Neural cell (in vitro differentiated cells): Measurements from ENCODE around the gene MINDY4. TPM values are rescaled to one million over a fixed set of nuclear protein-coding genes. Genes with fewer than 3 reads are reported as not detected.

Source experiments
- H2AFZ ChIP-seq: fragments of 200-600, 300-800 bp; sonication (generic), shearing (Covaris generic); 2 replicates; pipeline ENCODE4 v1.6.0; 2014; ENCODE audit warnings: low read depth, mild to moderate bottlenecking, antibody characterized with exemption, low read length, moderate library complexity
- H3F3A ChIP-seq: fragments of 200-600 bp; shearing (Covaris generic); 2 replicates; pipeline ENCODE4 v1.6.1; 2016; ENCODE audit warnings: mild to moderate bottlenecking, moderate library complexity, mixed read lengths, antibody characterized with exemption, low read length; ENCODE audit not compliant: insufficient read depth, poor library complexity, severe bottlenecking
- H3K27ac ChIP-seq: fragments of 200-600, 300-800 bp; sonication (generic), shearing (Covaris generic); 2 replicates; pipeline ENCODE4 v1.5.1; 2014; ENCODE audit warnings: mild to moderate bottlenecking, low read length, moderate library complexity
- H3K27me3 ChIP-seq: fragments of 300-800, 200-600 bp; sonication (generic), shearing (Covaris generic); 2 replicates; pipeline ENCODE4 v1.6.0; 2014; ENCODE audit warnings: mild to moderate bottlenecking, low read depth, low read length, moderate library complexity; ENCODE audit not compliant: insufficient read depth
- H3K36me3 ChIP-seq: fragments of 300-800, 200-600 bp; sonication (generic), shearing (Covaris generic); 2 replicates; pipeline ENCODE4 v1.5.1; 2014; ENCODE audit warnings: mild to moderate bottlenecking, antibody characterized with exemption, low read length, moderate library complexity; ENCODE audit not compliant: insufficient read depth
- H3K4me2 ChIP-seq: fragments of 300-800, 200-600 bp; sonication (generic), shearing (Covaris generic); 2 replicates; pipeline ENCODE4 v1.6.0; 2014; ENCODE audit warnings: mild to moderate bottlenecking, low read length
- H3K4me3 ChIP-seq: fragments of 300-800, 200-600 bp; sonication (generic), shearing (Covaris generic); 2 replicates; pipeline ENCODE4 v1.5.1; 2014; ENCODE audit warnings: mild to moderate bottlenecking, low read length, moderate library complexity
- H3K79me2 ChIP-seq: fragments of 200-600 bp; shearing (Covaris generic); replicated peaks from 2 replicates; pipeline ENCODE4 v1.6.0; 2014; ENCODE audit warnings: mild to moderate bottlenecking, low read length, moderate library complexity; ENCODE audit not compliant: insufficient read depth
- H3K9ac ChIP-seq: fragments of 300-800, 200-600 bp; sonication (generic), shearing (Covaris generic); 2 replicates; pipeline ENCODE4 v1.6.1; 2016; ENCODE audit warnings: mild to moderate bottlenecking, low read length, mixed read lengths
- H3K9me2 ChIP-seq: fragments of 200-600 bp; shearing (Covaris generic); 2 replicates; pipeline ENCODE4 v1.6.1; 2016; ENCODE audit warnings: mild to moderate bottlenecking, low read length, mixed read lengths; ENCODE audit not compliant: insufficient read depth
- H3K9me3 ChIP-seq: fragments of 200-600, 300-800 bp; sonication (generic), shearing (Covaris generic); 2 replicates; pipeline ENCODE4 v1.6.1; 2016; ENCODE audit warnings: mild to moderate bottlenecking, mixed run types, low read length, moderate library complexity, mixed read lengths
- H4K20me1 ChIP-seq: fragments of 200-600 bp; shearing (Covaris generic); 2 replicates; pipeline ENCODE4 v1.6.1; 2016; ENCODE audit warnings: mild to moderate bottlenecking, mixed run types; ENCODE audit not compliant: insufficient read depth
- EP300 ChIP-seq: fragments of 450-650 bp; conservative IDR thresholded peaks from 2 replicates; pipeline ENCODE4 v1.6.1; 2014; ENCODE audit warnings: antibody characterized with exemption, mild to moderate bottlenecking, moderate library complexity; ENCODE audit not compliant: poor library complexity, severe bottlenecking
- EZH2 ChIP-seq: fragments of 200-600, 300-800 bp; shearing (Covaris generic), sonication (generic); IDR thresholded peaks from 2 replicates; pipeline ENCODE4 v1.6.1; 2014; ENCODE audit warnings: antibody characterized with exemption, low read length, borderline replicate concordance, mild to moderate bottlenecking; ENCODE audit not compliant: insufficient read depth, poor library complexity, severe bottlenecking
- MXI1 ChIP-seq: fragments of 450-650 bp; conservative IDR thresholded peaks from 2 replicates; pipeline ENCODE4 v1.6.1; 2014; ENCODE audit warnings: antibody characterized with exemption, mild to moderate bottlenecking; ENCODE audit not compliant: poor library complexity, severe bottlenecking
- POLR2AphosphoS5 ChIP-seq: IDR thresholded peaks from 2 replicates; pipeline ENCODE4 v1.6.1; 2012
- RAD21 ChIP-seq: fragments of 450-650 bp; conservative IDR thresholded peaks from 2 replicates; pipeline ENCODE4 v1.6.1; 2014; ENCODE audit warnings: antibody characterized with exemption, mild to moderate bottlenecking, moderate library complexity
- SMC3 ChIP-seq: fragments of 450-650 bp; conservative IDR thresholded peaks from 2 replicates; pipeline ENCODE4 v1.6.1; 2014; ENCODE audit warnings: antibody characterized with exemption, mild to moderate bottlenecking, moderate library complexity; ENCODE audit not compliant: poor library complexity
- TAF1 ChIP-seq: IDR thresholded peaks from 2 replicates; pipeline ENCODE4 v1.6.1; 2012; ENCODE audit warnings: low read depth
- polyA plus RNA-seq: library from polyadenylated mRNA; depleted of rRNA; stranded (reverse); fragments of >200 nt; gene quantifications from 2 replicates; pipeline ENCODE4 v1.2.3, GENCODE V29; 2014
- TF ChIP-seq, protein P1 (sequence below): fragments of 450-650 bp; IDR thresholded peaks from 2 replicates; pipeline ENCODE4 v1.5.1; 2014; ENCODE audit warnings: antibody characterized with exemption, mild to moderate bottlenecking, moderate library complexity; ENCODE audit not compliant: poor library complexity, severe bottlenecking
- TF ChIP-seq, protein P2 (sequence below): IDR thresholded peaks from 2 replicates; pipeline ENCODE4 v1.6.1; 2012; ENCODE audit warnings: borderline replicate concordance

The MINDY4 gene
- polyA plus RNA-seq, 1 donor from 2014 or later, result 1.0 TPM

DNA sequence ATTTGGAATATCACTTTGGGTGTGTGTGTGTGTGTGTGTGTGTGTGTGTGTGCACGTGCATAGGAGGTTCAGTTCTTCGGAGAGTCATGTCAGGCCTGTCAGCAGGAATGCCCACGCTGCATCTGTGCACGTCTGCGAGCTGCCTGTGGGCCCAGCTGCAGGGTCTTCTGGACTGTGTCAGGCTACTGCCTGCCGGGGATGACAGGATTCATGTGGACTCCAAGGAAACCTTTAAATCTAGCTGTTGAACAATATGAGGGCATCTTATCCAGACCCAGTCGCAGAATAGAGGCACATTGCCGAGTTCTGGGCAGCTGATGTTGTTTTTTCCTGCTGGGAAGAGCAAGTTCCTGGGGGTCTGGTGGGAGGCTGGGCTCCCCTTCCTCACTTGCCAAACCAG, 159.4 kb downstream of the MINDY4 start:
- TF ChIP-seq POLR2AphosphoS5 (no peak), RAD21 (no peak), EZH2 (no peak), EP300 (no peak), MXI1 (no peak), SMC3 (no peak), TAF1 (no peak)
- TF ChIP-seq, protein P1, sequence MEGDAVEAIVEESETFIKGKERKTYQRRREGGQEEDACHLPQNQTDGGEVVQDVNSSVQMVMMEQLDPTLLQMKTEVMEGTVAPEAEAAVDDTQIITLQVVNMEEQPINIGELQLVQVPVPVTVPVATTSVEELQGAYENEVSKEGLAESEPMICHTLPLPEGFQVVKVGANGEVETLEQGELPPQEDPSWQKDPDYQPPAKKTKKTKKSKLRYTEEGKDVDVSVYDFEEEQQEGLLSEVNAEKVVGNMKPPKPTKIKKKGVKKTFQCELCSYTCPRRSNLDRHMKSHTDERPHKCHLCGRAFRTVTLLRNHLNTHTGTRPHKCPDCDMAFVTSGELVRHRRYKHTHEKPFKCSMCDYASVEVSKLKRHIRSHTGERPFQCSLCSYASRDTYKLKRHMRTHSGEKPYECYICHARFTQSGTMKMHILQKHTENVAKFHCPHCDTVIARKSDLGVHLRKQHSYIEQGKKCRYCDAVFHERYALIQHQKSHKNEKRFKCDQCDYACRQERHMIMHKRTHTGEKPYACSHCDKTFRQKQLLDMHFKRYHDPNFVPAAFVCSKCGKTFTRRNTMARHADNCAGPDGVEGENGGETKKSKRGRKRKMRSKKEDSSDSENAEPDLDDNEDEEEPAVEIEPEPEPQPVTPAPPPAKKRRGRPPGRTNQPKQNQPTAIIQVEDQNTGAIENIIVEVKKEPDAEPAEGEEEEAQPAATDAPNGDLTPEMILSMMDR, result no peak
- TF ChIP-seq, protein P2, sequence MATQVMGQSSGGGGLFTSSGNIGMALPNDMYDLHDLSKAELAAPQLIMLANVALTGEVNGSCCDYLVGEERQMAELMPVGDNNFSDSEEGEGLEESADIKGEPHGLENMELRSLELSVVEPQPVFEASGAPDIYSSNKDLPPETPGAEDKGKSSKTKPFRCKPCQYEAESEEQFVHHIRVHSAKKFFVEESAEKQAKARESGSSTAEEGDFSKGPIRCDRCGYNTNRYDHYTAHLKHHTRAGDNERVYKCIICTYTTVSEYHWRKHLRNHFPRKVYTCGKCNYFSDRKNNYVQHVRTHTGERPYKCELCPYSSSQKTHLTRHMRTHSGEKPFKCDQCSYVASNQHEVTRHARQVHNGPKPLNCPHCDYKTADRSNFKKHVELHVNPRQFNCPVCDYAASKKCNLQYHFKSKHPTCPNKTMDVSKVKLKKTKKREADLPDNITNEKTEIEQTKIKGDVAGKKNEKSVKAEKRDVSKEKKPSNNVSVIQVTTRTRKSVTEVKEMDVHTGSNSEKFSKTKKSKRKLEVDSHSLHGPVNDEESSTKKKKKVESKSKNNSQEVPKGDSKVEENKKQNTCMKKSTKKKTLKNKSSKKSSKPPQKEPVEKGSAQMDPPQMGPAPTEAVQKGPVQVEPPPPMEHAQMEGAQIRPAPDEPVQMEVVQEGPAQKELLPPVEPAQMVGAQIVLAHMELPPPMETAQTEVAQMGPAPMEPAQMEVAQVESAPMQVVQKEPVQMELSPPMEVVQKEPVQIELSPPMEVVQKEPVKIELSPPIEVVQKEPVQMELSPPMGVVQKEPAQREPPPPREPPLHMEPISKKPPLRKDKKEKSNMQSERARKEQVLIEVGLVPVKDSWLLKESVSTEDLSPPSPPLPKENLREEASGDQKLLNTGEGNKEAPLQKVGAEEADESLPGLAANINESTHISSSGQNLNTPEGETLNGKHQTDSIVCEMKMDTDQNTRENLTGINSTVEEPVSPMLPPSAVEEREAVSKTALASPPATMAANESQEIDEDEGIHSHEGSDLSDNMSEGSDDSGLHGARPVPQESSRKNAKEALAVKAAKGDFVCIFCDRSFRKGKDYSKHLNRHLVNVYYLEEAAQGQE, result no peak
- Histone ChIP-seq H3K79me2 (no peaks in the 10 kb centered on the region), H3K27me3 (no peaks in the 10 kb centered on the region), H3K4me2 (no peak overlapping the region), H3K9me3 (peaks cover 7% of the 10 kb centered on the region), H3K4me3 (no peak overlapping the region), H3F3A (no peaks in the 10 kb centered on the region), H3K9ac (no peak overlapping the region), H4K20me1 (no peaks in the 10 kb centered on the region), H3K9me2 (no peaks in the 10 kb centered on the region), H3K36me3 (no peaks in the 10 kb centered on the region), H3K27ac (no peak overlapping the region), H2AFZ (no peak overlapping the region)

DNA sequence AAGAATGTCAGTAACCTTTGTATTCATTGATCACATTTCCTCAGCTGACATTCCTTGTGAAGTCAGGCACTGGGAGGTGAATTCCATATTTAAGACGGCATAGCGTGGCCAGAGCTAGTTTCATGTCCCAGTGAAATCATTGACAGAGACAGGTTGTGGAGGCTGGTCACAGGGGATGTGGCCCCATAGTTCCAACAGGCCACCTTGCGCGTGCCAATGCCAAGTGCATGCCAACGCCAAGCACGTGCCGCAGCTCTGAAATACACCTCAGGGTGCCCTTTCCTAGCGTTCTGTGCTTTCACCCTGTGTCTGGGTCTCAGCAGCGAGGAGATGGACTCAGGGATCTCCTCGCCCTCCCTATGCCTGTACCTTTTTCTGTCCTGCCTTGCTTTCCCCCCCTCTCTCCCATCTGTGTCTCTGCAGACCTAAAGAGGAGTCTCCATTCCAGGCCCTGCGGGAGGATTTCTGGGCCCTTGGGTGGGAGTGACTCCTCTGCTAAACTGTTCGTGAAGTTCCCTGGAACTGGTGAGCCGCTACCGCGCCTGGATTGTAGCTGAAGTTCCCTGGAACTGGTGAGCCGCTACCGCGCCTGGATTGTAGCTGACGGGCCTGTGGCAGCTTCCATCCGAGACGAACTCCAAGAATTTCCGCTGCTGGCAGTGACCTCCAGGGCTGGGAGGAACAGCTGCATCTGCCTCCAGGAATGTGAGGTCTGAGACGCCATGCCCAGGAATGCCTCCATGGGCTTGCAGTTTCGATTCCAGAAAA, 160.1 kb downstream of the MINDY4 start:
- no peak overlapping the region for H3K4me2 ChIP-seq

More for the DNA sequence above, 160.1 kb downstream of the MINDY4 start:
- peaks cover 7% of the 10 kb centered on the region for H3K9me3 ChIP-seq
- H3K9ac ChIP-seq, result no peak overlapping the region
- no peaks in the 10 kb centered on the region for H3K36me3 ChIP-seq
- H3K27me3 ChIP-seq, result no peaks in the 10 kb centered on the region
- no peak overlapping the region for H3K27ac ChIP-seq
- no peaks in the 10 kb centered on the region for H4K20me1 ChIP-seq
- H2AFZ ChIP-seq, result no peak overlapping the region
- no peaks in the 10 kb centered on the region for H3F3A ChIP-seq
- no peak overlapping the region for H3K4me3 ChIP-seq
- no peaks in the 10 kb centered on the region for H3K9me2 ChIP-seq
- H3K79me2 ChIP-seq, result no peaks in the 10 kb centered on the region
- TF ChIP-seq, protein P1, result no peak
- TF ChIP-seq, protein P2, result no peak
- TF ChIP-seq SMC3, result no peak
- no peak for TF ChIP-seq RAD21
- no peak for TF ChIP-seq EP300
- no peak for TF ChIP-seq MXI1
- no peak for TF ChIP-seq TAF1
- no peak for TF ChIP-seq POLR2AphosphoS5
- TF ChIP-seq EZH2, result no peak
